WTC11 (cell line): ENCODE data around the gene SMPD2. TPM values are rescaled to one million over a fixed set of nuclear protein-coding genes. Genes with fewer than 3 reads are reported as not detected.

Experiments used
- ATAC-seq: fragments of 200-7000 bp; cut with Tn5 transposase; 2 replicates; pipeline ENCODE4 v1.10.0; 2021; ENCODE audit warnings: mild to moderate bottlenecking, moderate library complexity
- CTCF ChIA-PET: fragments of 300-600 bp; sonication (Branson Sonifier 250); formaldehyde crosslinking; loops from one replicate; lab custom pipeline; 2021; ENCODE audit warnings: antibody characterized with exemption; lab: Charles Lee
- POLR2A ChIA-PET: fragments of 350-600 bp; sonication (Branson Sonifier 250); formaldehyde crosslinking; loops from one replicate; lab custom pipeline; 2021; ENCODE audit warnings: antibody characterized with exemption; lab: Charles Lee
- DNase-seq: peaks from one replicate; pipeline ENCODE4 v3.0.0; 2021; ENCODE audit warnings: low spot score
- H3K27ac Mint-ChIP-seq: 2 replicates; pipeline ENCODE4 v1.8.0; 2021; ENCODE audit warnings: mixed read lengths
- H3K27me3 Mint-ChIP-seq: 2 replicates; pipeline ENCODE4 v1.8.0; 2021; ENCODE audit warnings: low read depth, mild to moderate bottlenecking, moderate library complexity, mixed read lengths
- H3K36me3 Mint-ChIP-seq: 2 replicates; pipeline ENCODE4 v1.8.0; 2021; ENCODE audit warnings: mixed read lengths
- H3K4me1 Mint-ChIP-seq: 2 replicates; pipeline ENCODE4 v1.8.0; 2022; ENCODE audit warnings: mixed read lengths
- H3K4me3 Mint-ChIP-seq: 2 replicates; pipeline ENCODE4 v1.8.0; 2021; ENCODE audit warnings: mild to moderate bottlenecking, moderate library complexity, mixed read lengths
- H3K9me3 Mint-ChIP-seq: 2 replicates; pipeline ENCODE4 v1.8.0; 2021; ENCODE audit warnings: mixed read lengths
- ARID4B ChIP-seq: sonication (generic); formaldehyde crosslinking; IDR thresholded peaks from 2 replicates; pipeline ENCODE4 v1.8.0; 2023; ENCODE audit warnings: missing genetic modification reagents, mild to moderate bottlenecking, borderline replicate concordance
- ETV6 ChIP-seq: sonication (generic); formaldehyde crosslinking; IDR thresholded peaks from 2 replicates; pipeline ENCODE4 v1.8.1; 2022; ENCODE audit warnings: mild to moderate bottlenecking, missing genetic modification reagents
- NFYB ChIP-seq: sonication (generic); formaldehyde crosslinking; conservative IDR thresholded peaks from 2 replicates; pipeline ENCODE4 v1.8.0; 2022; ENCODE audit warnings: low read depth, missing genetic modification reagents
- PRDM15 ChIP-seq: sonication (generic); formaldehyde crosslinking; IDR thresholded peaks from 2 replicates; pipeline ENCODE4 v1.8.0; 2022; ENCODE audit warnings: missing genetic modification reagents
- PRRX2 ChIP-seq: fragments of 250-450 bp; sonication (Bioruptor Pico); IDR thresholded peaks from 2 replicates; pipeline ENCODE4 v1.8.0; 2021; ENCODE audit warnings: mild to moderate bottlenecking
- SOX15 ChIP-seq: fragments of 250-450 bp; sonication (Bioruptor Pico); IDR thresholded peaks from 2 replicates; pipeline ENCODE4 v1.9.0; 2021; ENCODE audit warnings: mild to moderate bottlenecking
- SP1 ChIP-seq: sonication (generic); formaldehyde crosslinking; conservative IDR thresholded peaks from 2 replicates; pipeline ENCODE4 v1.8.1; 2022; ENCODE audit warnings: missing genetic modification reagents
- ZNF317 ChIP-seq: sonication (generic); formaldehyde crosslinking; IDR thresholded peaks from 2 replicates; pipeline ENCODE4 v1.8.1; 2023; ENCODE audit warnings: low read depth, mild to moderate bottlenecking, moderate library complexity, missing genetic modification reagents, borderline replicate concordance
- ZNF423 ChIP-seq: fragments of 250-450 bp; sonication (Bioruptor Pico); IDR thresholded peaks from 2 replicates; pipeline ENCODE4 v2.1.2; 2022; ENCODE audit warnings: mild to moderate bottlenecking, moderate library complexity
- total RNA-seq: library from RNA; stranded (reverse); gene quantifications from 3 replicates; pipeline ENCODE4 v1.2.3, GENCODE V29; 2021
- TF ChIP-seq, protein P1 (sequence below): sonication (generic); formaldehyde crosslinking; IDR thresholded peaks from 2 replicates; pipeline ENCODE4 v1.8.1; 2023; ENCODE audit warnings: mild to moderate bottlenecking, missing genetic modification reagents, moderate library complexity

The SMPD2 gene
- total RNA-seq, 1 experiment from 2014 or later = 13.1 TPM

DNA sequence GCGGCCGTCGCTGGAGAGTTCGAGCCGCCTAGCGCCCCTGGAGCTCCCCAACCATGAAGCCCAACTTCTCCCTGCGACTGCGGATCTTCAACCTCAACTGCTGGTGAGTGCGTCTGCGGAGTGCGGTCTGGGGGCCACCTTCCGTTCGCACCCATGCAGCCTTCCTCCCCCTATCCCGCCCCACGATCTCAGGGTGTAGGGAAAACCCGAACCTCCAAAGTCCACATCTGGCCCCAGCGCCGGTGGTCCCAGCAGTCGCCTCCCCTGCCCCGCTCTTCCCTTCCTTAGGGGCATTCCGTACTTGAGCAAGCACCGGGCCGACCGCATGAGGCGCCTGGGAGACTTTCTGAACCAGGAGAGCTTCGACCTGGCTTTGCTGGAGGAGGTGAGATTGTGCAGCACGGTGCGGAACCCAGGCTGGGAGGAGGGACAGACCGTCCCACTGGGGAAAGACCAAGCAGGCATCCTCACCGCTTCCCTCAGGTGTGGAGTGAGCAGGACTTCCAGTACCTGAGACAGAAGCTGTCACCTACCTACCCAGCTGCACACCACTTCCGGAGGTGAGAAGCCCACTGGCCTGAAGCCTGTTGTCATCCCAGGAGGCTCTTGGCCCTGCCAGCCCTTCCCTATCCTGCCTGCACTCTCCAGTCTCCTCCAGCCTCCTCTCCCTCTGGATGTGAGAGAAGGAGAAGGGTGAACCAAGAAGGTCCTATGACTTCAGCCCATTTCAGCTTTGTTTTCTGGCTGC, 719 bp downstream of the SMPD2 start (continued):
- TF ChIP-seq, protein P1, sequence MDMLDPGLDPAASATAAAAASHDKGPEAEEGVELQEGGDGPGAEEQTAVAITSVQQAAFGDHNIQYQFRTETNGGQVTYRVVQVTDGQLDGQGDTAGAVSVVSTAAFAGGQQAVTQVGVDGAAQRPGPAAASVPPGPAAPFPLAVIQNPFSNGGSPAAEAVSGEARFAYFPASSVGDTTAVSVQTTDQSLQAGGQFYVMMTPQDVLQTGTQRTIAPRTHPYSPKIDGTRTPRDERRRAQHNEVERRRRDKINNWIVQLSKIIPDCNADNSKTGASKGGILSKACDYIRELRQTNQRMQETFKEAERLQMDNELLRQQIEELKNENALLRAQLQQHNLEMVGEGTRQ = no peak
- peak; percentile 81 for TF ChIP-seq ARID4B (CRISPR knock-in tag)

DNA sequence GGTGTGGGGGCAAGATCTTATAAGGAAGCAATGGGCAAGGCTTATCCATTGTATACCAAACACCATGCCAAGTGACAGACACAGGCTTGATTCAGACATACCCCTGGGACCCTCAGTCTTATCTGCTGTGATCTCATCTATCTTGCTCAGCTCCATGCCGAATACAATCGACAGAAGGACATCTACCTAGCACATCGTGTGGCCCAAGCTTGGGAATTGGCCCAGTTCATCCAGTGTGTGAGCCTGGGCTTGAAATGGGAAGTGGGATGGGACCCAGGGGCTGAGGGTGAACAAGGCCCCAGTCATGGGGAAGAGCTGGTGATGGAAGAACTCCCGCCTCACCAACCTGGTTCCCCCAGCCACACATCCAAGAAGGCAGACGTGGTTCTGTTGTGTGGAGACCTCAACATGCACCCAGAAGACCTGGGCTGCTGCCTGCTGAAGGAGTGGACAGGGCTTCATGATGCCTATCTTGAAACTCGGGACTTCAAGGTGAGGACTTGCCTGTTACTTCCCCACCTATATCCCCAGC, 1.9 kb downstream of the SMPD2 start:
- ChIA-PET CTCF (interaction anchor here (1.2 to 2.5 kb wide), 6 partner anchors 13 to 597 kb away, joined by 3 to 24 read pairs (median 6); partner anchors contain the start of gene MICAL1), POLR2A (interaction anchor here (2.3 to 3.1 kb wide), 2 partner anchors 12 to 59 kb away, joined by 12 to 13 read pairs; partner anchors contain the start of genes CD164 and MICAL1)
- ATAC-seq = no peak
- peaks cover 19% of the 10 kb centered on the region for H3K36me3 Mint-ChIP-seq
- H3K9me3 Mint-ChIP-seq = no peaks in the 10 kb centered on the region
- no peak overlapping the region for H3K27ac Mint-ChIP-seq
- no peak for TF ChIP-seq SP1 (CRISPR knock-in tag)
- no peak for TF ChIP-seq NFYB
- H3K27me3 Mint-ChIP-seq = peaks cover 7% of the 10 kb centered on the region
- H3K4me1 Mint-ChIP-seq = peaks cover 14% of the 10 kb centered on the region; the same call in 1 of the 2 replicates
- peak overlapping the region; percentile 92; the same call in 1 of the 2 replicates for H3K4me3 Mint-ChIP-seq
- no peak for DNase-seq

GRCh38 chr6:109443425-109443950, 3.0 kb downstream of the SMPD2 start:
- POLR2A ChIA-PET = no interaction called here
- CTCF ChIA-PET = interaction anchor here (1.4 to 2.0 kb wide), 2 partner anchors 12 to 596 kb away, joined by 3 to 8 read pairs; partner anchors contain the start of gene MICAL1
- ATAC-seq = no peak
- H3K27ac Mint-ChIP-seq = no peak overlapping the region
- H3K4me3 Mint-ChIP-seq = no peak overlapping the region
- H3K36me3 Mint-ChIP-seq = peaks cover 19% of the 10 kb centered on the region
- peaks cover 7% of the 10 kb centered on the region for H3K27me3 Mint-ChIP-seq
- H3K9me3 Mint-ChIP-seq = no peaks in the 10 kb centered on the region
- H3K4me1 Mint-ChIP-seq = peaks cover 14% of the 10 kb centered on the region; the same call in 1 of the 2 replicates
- TF ChIP-seq ETV6 (CRISPR knock-in tag) = no peak
- no peak for TF ChIP-seq PRRX2 (CRISPR knock-in tag)
- TF ChIP-seq PRDM15 (CRISPR knock-in tag) = no peak
- TF ChIP-seq ZNF317 (CRISPR knock-in tag) = no peak
- no peak for TF ChIP-seq SP1 (CRISPR knock-in tag)
- no peak for TF ChIP-seq ZNF423 (CRISPR knock-in tag)
- TF ChIP-seq SOX15 = no peak
- no peak for DNase-seq
